HG03060 (cell line): ENCODE results near the gene AP5B1.

Source experiments
- ATAC-seq: cut with Tn5 transposase; IDR thresholded peaks from one replicate; pipeline ENCODE4 v1.9.1; 2021; ENCODE audit warnings: low read depth, moderate number of reproducible peaks; ENCODE audit not compliant: unreplicated experiment

The AP5B1 gene

GRCh38 chr11:65780770-65781151 is at the start of gene AP5B1:
AP5B1 (minus strand) TSS chr11:65780976; CDS start chr11:65780591, 385 bp downstream.
- ATAC-seq = no peak

GRCh38 chr11:65829459-65829858 is 48.7 kb upstream of the AP5B1 start:
- no peak for ATAC-seq

GRCh38 chr11:65826984-65827735 is 46.4 kb upstream of the AP5B1 start:
- no peak for ATAC-seq

- ATAC-seq = no peak
Observed at GRCh38 chr11:65822776-65823528, 42.2 kb upstream of the AP5B1 start.

GRCh38 chr11:65821107-65821506 is 40.3 kb upstream of the AP5B1 start:
- no peak for ATAC-seq

- ATAC-seq = peak; percentile 47
Observed at GRCh38 chr11:65817835-65818680, 37.3 kb upstream of the AP5B1 start.

GRCh38 chr11:65817312-65817834 is 36.6 kb upstream of the AP5B1 start:
- no peak for ATAC-seq

GRCh38 chr11:65816696-65817095 is 35.9 kb upstream of the AP5B1 start:
- no peak for ATAC-seq

- no peak for ATAC-seq
Observed at GRCh38 chr11:65814986-65815565, 34.3 kb upstream of the AP5B1 start.

- no peak for ATAC-seq
Observed at GRCh38 chr11:65814131-65814985, 33.6 kb upstream of the AP5B1 start.

- ATAC-seq = no peak
Observed at GRCh38 chr11:65811764-65812475, 31.1 kb upstream of the AP5B1 start.

GRCh38 chr11:65810046-65810868 is 29.5 kb upstream of the AP5B1 start:
- ATAC-seq = no peak

GRCh38 chr11:65809496-65809895 is 28.7 kb upstream of the AP5B1 start:
- ATAC-seq = no peak

GRCh38 chr11:65808744-65809341 is 28.1 kb upstream of the AP5B1 start:
- no peak for ATAC-seq

- ATAC-seq = no peak
Observed at GRCh38 chr11:65806979-65807378, 26.2 kb upstream of the AP5B1 start.

- no peak for ATAC-seq
Observed at GRCh38 chr11:65803797-65804492, 23.2 kb upstream of the AP5B1 start.

- ATAC-seq = peak; percentile 60
Observed at GRCh38 chr11:65802841-65803240, 22.1 kb upstream of the AP5B1 start.
